ENCODE results near the gene PJA1. TPM values are rescaled to one million over a fixed set of nuclear protein-coding genes. Genes with fewer than 3 reads are reported as not detected.

The PJA1 gene
- total RNA-seq, 6 experiments from 2014 or later, result 13.3 to 18.9 (median 17.0) TPM

DNA sequence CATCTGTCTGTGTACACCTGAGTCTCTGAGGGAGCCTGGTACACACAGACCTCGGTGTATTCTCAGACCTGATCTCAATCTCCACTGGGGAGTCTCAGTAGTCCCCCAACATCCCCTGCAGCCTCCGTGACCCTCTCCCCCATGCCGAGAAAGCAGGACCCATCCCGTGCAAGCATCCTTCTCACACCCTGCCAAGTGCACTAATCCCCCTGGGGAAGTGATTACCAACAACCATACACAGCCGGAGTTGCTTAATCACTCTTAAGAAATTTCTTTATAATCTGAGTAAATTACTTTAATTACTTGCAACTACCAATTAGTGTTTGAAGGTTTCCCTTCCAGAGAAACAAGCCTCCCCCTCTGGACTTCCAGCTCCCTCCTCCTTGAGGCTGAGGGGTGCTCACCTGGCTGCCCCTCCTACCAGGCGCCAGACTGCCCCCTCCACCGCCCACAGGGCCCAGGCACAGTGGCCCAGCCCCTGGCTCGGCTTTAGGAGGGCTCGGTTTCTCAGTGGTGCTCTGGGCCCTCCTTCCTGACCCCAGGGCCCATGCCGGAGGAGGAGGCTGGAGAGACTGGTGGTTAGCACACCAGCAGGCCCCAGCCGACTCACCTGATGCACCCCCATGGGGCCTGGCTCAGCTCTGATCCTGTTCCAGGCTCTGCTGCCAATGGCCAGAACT lies 43.8 kb downstream of the PJA1 start:
- Mint-ChIP-seq H3K9me3 (no peaks in the 10 kb centered on the region), H3K27me3 (ENCODE audit: insufficient read depth) (peaks cover 2% of the 10 kb centered on the region; the same call in 1 of the 2 replicates), H3K4me3 (no peak overlapping the region), H3K36me3 (ENCODE audit: low read depth) (no peaks in the 10 kb centered on the region), H3K27ac (no peak overlapping the region), H3K4me1 (ENCODE audit: low read depth) (peaks cover 8% of the 10 kb centered on the region)
- TF ChIP-seq, protein P1, sequence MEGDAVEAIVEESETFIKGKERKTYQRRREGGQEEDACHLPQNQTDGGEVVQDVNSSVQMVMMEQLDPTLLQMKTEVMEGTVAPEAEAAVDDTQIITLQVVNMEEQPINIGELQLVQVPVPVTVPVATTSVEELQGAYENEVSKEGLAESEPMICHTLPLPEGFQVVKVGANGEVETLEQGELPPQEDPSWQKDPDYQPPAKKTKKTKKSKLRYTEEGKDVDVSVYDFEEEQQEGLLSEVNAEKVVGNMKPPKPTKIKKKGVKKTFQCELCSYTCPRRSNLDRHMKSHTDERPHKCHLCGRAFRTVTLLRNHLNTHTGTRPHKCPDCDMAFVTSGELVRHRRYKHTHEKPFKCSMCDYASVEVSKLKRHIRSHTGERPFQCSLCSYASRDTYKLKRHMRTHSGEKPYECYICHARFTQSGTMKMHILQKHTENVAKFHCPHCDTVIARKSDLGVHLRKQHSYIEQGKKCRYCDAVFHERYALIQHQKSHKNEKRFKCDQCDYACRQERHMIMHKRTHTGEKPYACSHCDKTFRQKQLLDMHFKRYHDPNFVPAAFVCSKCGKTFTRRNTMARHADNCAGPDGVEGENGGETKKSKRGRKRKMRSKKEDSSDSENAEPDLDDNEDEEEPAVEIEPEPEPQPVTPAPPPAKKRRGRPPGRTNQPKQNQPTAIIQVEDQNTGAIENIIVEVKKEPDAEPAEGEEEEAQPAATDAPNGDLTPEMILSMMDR (IDR thresholded peaks at IDR 0.05), result no peak
- DNase-seq, result no peak

DNA sequence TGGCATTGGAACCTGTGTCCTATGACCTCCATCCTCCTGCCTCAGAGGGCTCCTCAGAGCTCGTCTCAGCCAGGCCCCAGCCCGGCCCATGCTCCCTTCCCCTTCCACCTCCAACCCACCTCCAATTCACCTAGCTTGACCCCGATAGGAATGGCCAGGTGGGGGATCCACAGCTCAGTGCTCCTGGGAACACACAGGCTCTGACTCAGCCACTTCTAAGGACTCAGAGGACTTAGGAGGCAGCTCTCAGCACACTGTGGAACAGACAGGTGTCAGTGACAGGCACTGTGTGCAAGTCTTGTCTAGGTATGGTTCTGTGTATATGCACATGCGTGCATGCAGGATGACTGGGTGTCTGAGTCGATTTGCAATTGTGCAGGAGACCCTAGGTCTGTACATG lies 44.8 kb downstream of the PJA1 start:
- Mint-ChIP-seq H3K36me3 (ENCODE audit: low read depth) (no peaks in the 10 kb centered on the region), H3K27me3 (ENCODE audit: insufficient read depth) (peaks cover 2% of the 10 kb centered on the region; the same call in 1 of the 2 replicates), H3K4me1 (ENCODE audit: low read depth) (peaks cover 8% of the 10 kb centered on the region), H3K27ac (no peak overlapping the region), H3K9me3 (no peaks in the 10 kb centered on the region), H3K4me3 (no peak overlapping the region)
- DNase-seq, result no peak
- TF ChIP-seq, protein P1 (IDR thresholded peaks at IDR 0.05), result no peak

DNA sequence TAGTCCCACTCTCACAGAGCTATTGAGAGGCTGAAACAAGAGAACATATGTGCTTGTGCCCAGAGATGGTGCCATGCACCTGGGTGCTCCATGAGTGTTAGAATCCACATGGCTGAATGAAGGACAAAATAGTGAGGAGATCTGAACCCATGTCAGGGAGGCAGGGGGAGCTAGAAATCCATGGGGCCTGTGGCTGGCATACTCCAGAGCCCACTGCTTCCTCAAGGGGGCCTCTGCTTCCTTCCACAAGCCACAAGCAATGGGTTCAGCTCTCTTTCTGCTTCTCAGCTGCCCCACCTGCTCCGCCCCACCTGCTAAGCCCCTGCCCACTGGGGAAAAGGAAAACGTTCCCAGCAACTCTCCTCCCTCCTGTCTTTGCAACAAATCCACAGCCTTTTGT lies 46.1 kb downstream of the PJA1 start:
- Mint-ChIP-seq H3K9me3 (no peaks in the 10 kb centered on the region), H3K27me3 (ENCODE audit: insufficient read depth) (peaks cover 2% of the 10 kb centered on the region; the same call in 1 of the 2 replicates), H3K4me3 (no peak overlapping the region), H3K4me1 (ENCODE audit: low read depth) (peaks cover 6% of the 10 kb centered on the region), H3K36me3 (ENCODE audit: low read depth) (no peaks in the 10 kb centered on the region), H3K27ac (no peak overlapping the region)
- DNase-seq, result no peak
- TF ChIP-seq, protein P1 (IDR thresholded peaks at IDR 0.05), result no peak

DNA sequence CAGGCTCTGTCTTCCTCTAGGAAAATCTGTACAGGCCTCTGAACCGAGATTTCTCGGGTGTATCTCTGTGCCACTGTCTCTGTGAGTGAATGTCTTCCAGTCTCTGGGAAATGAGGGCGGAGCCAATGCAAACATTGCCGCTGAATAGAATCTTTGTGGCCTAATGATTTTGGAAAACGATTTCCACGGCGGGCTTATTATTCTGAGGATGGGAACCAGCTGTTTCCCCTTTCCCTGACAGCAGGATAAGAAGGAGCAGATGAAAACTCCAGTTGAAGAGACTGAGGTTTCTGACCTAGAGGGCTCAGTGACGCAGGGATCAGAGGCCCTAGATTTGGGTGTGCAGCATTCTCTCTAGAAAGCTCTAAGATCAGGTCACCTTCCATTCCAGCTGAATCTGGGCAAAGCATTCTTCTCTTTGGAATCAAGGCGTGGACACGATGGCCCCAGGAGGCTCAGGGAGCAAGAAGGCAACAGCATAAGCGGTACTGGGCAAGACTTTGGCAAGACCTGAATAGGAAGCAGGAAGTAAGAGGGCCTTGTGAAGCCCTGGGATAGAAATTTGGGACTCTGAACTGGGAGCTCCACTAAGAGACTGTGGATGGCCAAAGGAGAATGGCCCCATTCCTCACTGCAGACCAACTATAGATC lies 47.3 kb downstream of the PJA1 start:
- no peak for DNase-seq
- Mint-ChIP-seq H3K4me1 (ENCODE audit: low read depth) (no peaks in the 10 kb centered on the region), H3K27me3 (ENCODE audit: insufficient read depth) (peaks cover 2% of the 10 kb centered on the region), H3K4me3 (no peak overlapping the region), H3K9me3 (no peaks in the 10 kb centered on the region), H3K27ac (no peak overlapping the region), H3K36me3 (ENCODE audit: low read depth) (no peaks in the 10 kb centered on the region)
- TF ChIP-seq, protein P1 (IDR thresholded peaks at IDR 0.05), result no peak

DNA sequence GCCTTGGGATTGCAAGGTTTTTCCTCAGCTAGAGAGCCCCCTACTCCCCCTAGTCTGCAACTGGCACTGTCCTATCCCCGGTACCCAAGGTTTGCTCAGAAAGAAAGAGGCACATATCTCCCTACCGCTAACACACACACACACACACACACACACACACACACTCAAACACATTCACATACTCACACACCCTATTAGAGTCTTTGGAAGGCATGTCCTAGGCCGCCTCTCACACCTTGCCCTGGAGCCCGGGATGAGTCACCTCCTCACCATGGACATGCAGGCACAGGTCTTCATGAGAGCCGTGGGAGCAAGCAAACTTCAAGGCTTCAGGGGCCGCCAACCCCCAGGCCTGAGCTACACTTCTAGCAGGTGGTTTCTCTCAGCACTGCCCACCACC lies 49.2 kb downstream of the PJA1 start:
- no peak overlapping the region for H3K27ac Mint-ChIP-seq
- H3K4me1 Mint-ChIP-seq (ENCODE audit: low read depth), result no peaks in the 10 kb centered on the region
- TF ChIP-seq, protein P1 (IDR thresholded peaks at IDR 0.05), result no peak
- H3K36me3 Mint-ChIP-seq (ENCODE audit: low read depth), result no peaks in the 10 kb centered on the region
- peaks cover 5% of the 10 kb centered on the region for H3K27me3 Mint-ChIP-seq (ENCODE audit: insufficient read depth)
- DNase-seq, result no peak
- H3K4me3 Mint-ChIP-seq, result no peak overlapping the region
- H3K9me3 Mint-ChIP-seq, result no peaks in the 10 kb centered on the region

All from HFFc6 (cell line).